GM19452 (cell line): ENCODE results near the gene ZBTB44.
A peak's percentile ranks its signal among the peaks of the same experiment; 100 is the strongest.
"Not testable (repeated sequence)": the region's sequence is repeated elsewhere in the genome, so short reads cannot be mapped to it uniquely, and the experiment has no call there.

Experiments
- ATAC-seq: cut with Tn5 transposase; IDR thresholded peaks from one replicate; pipeline ENCODE4 v1.9.1; 2021; ENCODE audit not compliant: unreplicated experiment

ZBTB44 gene

GRCh38 chr11:130313383-130314183 is 1.1 kb downstream of the ZBTB44 start:
- no peak for ATAC-seq

GRCh38 chr11:130312046-130312445 is 2.7 kb downstream of the ZBTB44 start:
- ATAC-seq: no peak

GRCh38 chr11:130310622-130311021 is 4.1 kb downstream of the ZBTB44 start:
- no peak for ATAC-seq

- ATAC-seq: no peak
Measured at GRCh38 chr11:130308886-130309285, 5.8 kb downstream of the ZBTB44 start.

- ATAC-seq: no peak
Measured at GRCh38 chr11:130308059-130308458, 6.7 kb downstream of the ZBTB44 start.

- no peak for ATAC-seq
Measured at GRCh38 chr11:130304651-130305050, 10.1 kb downstream of the ZBTB44 start.

DNA sequence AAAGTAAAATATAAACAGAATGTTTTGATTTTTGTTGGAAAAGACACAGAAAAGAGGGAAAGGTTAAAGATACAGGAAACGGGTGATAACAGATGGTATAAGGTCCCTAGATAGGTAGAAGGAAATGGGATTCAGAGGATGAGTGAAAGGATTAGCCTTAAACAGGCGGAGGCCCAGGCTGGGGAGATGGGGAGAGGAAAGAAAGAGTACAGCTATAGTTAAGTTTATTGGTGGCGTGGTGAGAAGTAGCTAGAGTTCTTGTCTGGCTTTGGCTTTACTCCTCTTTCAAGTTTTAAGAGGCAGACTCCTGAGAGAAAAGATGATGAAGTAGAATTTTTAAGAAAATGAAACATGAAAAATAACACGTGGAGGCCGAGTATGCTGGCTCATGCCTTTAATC is 13.7 kb downstream of the ZBTB44 start:
- no peak for ATAC-seq

DNA sequence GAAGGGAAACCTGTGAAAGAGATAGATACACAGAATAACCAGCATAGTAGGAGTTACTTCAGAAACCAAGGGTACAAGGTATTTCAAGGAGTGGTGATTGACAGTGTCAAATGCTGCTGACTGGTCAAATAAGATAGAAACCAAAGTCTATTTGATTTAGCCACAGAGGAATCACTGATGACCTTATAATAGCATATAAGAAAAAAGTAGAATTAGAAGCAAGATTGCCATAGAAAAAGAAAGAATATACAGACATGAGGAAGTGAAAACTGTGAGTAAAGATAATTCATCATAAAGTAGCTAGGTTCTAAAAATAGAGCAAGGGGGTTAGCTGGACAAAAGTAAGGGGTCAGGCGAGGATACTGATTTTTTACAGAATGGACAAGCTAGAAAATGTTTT is 14.2 kb downstream of the ZBTB44 start:
- ATAC-seq: peak; percentile 66

DNA sequence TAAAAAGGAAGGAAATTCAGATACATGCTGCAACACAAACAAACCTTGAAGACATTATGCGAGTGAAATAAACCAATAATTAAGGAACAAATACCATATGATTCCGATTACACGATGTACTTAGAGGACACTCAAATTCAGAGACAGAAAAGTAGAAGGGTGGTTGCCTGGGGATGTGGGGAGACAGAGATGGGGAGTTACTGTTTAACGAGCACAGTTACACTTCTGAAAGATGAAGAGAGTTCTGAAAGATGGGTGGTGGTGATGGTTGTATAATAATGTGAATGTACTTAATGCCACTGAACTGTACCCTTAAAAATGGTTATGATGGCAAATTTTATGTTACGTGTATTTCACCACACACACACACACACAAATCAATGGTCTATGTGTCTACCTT is 14.7 kb downstream of the ZBTB44 start:
- no peak for ATAC-seq

- ATAC-seq: no peak
Measured at GRCh38 chr11:130295657-130296056, 19.1 kb downstream of the ZBTB44 start.

DNA sequence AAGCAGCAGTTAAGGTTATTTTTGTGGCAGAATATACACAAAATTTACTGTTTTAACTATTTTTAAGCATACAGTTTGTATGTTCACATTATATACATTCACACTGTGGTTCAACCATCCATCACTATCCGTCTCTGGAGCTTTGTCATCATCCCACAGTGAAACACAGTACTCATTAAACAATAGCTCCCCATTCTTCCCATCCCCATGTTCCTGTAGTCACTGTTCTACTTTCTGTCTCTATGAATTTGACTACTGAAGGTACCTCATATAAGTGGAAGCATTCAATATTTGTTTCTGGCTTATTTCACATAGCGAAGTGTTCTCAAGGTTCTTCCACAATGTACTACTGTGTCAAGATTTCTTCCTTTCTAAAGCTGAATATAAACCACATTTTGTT is 32.6 kb downstream of the ZBTB44 start:
- no peak for ATAC-seq

- not testable (repeated sequence) for ATAC-seq
Measured at GRCh38 chr11:130281341-130281740, 33.4 kb downstream of the ZBTB44 start.

GRCh38 chr11:130279989-130280388 is 34.7 kb downstream of the ZBTB44 start:
- no peak for ATAC-seq

DNA sequence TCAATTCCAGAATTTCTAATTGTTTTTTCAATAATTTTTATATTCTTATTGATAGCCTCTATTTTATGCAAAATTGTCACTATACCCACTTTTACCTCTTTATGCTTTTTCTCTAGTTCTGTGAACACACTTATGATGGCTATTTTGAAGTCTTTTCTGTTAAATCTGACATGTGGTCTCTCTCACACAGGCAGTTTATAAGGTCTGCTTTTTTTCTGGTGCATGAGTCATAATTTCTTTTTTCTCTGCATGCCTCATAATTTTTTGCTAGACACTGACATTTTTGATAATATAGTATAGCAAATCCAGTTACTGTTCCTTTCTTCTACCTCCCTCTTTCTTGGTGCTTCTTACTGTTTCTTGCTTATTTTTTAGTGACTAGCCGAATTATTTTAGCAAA is 36.0 kb downstream of the ZBTB44 start:
- peak; percentile 20 for ATAC-seq

DNA sequence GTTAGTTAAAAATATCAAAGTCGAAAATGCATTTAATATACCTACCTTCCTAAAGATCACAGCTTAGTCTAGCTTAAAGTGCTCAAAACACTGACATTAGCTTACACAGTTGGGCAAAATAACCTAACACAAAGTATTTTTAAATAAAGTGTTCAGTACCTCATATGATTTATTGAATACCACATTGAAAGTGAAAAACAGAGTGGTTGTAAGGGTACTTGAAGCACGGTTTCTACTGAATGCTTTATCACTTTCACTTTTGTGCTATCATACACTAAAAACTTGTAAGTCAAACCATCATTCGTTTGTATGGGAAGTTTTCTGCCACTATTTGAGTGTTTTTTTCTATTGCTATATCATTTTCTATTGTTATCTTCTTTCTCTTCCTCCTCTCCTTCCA is 36.6 kb downstream of the ZBTB44 start:
- peak; percentile 65 for ATAC-seq

GRCh38 chr11:130272336-130272735 is 42.4 kb downstream of the ZBTB44 start:
- ATAC-seq: no peak

- ATAC-seq: peak; percentile 89
Measured at GRCh38 chr11:130269326-130269943, 45.3 kb downstream of the ZBTB44 start.

GRCh38 chr11:130263351-130263750 is 51.4 kb downstream of the ZBTB44 start:
- ATAC-seq: no peak

GRCh38 chr11:130262424-130262823 is 52.3 kb downstream of the ZBTB44 start:
- no peak for ATAC-seq

- no peak for ATAC-seq
Measured at GRCh38 chr11:130261571-130261970, 53.1 kb downstream of the ZBTB44 start.

DNA sequence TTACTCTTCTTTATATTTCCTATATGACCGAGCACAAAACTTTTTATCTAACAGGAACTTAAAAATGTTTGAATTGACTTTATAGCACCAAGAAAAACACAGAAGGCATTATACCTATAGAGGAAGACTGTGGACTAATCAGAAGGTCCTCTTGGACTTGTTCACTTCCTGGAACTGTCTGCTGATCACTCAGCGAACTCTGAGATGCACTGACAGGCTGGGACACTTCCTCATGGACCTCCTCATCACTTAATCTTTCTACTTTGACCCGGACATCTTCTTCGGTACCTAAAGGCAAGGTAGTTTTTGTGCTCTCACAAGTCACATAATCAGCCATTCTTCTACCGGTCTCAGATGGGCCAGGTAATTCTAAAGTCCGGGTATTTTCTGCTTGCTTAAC is 54.0 kb downstream of the ZBTB44 start:
- no peak for ATAC-seq

GRCh38 chr11:130260080-130260627 is 54.6 kb downstream of the ZBTB44 start:
- ATAC-seq: peak; percentile 64
